Measurements from ENCODE around the gene PLGLB1.
"Not testable (repeated sequence)": the region's sequence is repeated elsewhere in the genome, so short reads cannot be mapped to it uniquely, and the experiment has no call there.

DNA sequence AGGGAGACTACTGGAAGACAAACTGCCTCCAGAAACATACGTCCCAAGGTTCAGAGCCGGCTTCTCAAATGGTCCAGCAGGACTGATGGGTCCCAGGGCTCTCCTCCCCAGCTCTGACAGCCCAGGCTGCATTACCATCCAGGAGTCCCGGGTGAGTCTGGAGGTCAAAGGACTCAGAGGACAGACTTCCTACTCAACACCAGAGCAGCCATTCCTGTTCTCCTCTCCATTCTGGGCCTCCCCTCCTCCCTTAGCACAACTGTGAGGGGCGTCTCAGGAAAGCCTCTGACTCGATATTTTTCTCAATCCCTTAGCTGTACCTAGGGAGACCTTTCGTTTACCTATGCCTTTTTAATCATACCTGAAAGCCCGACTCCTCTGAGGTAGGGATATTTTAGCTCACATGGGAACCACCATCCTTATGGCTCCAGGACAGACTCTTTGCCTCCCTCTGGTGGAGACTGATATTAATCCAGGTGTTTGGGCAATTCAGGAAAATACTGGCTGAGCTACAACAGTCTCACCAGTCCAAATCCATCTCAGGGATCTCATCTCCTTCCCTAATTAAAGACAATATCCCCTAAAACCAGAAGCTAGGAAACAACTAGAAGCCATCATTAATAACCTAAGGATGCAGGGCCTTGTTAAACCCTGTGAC is 19.8 kb upstream of the PLGLB1 start:
- TF ChIP-seq, protein P1, sequence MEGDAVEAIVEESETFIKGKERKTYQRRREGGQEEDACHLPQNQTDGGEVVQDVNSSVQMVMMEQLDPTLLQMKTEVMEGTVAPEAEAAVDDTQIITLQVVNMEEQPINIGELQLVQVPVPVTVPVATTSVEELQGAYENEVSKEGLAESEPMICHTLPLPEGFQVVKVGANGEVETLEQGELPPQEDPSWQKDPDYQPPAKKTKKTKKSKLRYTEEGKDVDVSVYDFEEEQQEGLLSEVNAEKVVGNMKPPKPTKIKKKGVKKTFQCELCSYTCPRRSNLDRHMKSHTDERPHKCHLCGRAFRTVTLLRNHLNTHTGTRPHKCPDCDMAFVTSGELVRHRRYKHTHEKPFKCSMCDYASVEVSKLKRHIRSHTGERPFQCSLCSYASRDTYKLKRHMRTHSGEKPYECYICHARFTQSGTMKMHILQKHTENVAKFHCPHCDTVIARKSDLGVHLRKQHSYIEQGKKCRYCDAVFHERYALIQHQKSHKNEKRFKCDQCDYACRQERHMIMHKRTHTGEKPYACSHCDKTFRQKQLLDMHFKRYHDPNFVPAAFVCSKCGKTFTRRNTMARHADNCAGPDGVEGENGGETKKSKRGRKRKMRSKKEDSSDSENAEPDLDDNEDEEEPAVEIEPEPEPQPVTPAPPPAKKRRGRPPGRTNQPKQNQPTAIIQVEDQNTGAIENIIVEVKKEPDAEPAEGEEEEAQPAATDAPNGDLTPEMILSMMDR (optimal IDR thresholded peaks at IDR 0.05 in 1 of 3, IDR thresholded peaks at IDR 0.05 in 1 of 3, conservative IDR thresholded peaks at IDR 0.05 in 1 of 3; ENCODE audit: extremely low read depth in 1 of 3, insufficient read depth in 2 of 3, low read length in 3 of 3) = not testable (repeated sequence)
- TF ChIP-seq EZH2 (IDR thresholded peaks at IDR 0.05; ENCODE audit: low read length) = not testable (repeated sequence)

Data from keratinocyte (primary cell).